Right lobe of liver (tissue), 4 donors: ENCODE measurements around the gene UQCC2.

Experiments used
- POLR2A ChIP-seq: fragments of 450-650 bp; IDR thresholded peaks from one replicate; pipeline ENCODE4 v1.6.1; 2017; ENCODE audit warnings: antibody characterized with exemption, mild to moderate bottlenecking
- TF ChIP-seq, protein P1 (sequence below), 4 donors: fragments of 200-600 bp in 3 of 4; fragments of 450-650 bp in 1 of 4; IDR thresholded peaks; one replicate each; pipeline versions ENCODE4 v1.5.1 to v1.8.0; 2016 to 2022; ENCODE audit warnings: antibody characterized with exemption in 4 of 4, mild to moderate bottlenecking in 2 of 4
- donor health status: DM: no; HTN: no; CAD: no.
- donor health status: DM: no; HTN: no; CAD: no.
- donor health status: DM: no; HTN: yes; CAD: no.

DNA sequence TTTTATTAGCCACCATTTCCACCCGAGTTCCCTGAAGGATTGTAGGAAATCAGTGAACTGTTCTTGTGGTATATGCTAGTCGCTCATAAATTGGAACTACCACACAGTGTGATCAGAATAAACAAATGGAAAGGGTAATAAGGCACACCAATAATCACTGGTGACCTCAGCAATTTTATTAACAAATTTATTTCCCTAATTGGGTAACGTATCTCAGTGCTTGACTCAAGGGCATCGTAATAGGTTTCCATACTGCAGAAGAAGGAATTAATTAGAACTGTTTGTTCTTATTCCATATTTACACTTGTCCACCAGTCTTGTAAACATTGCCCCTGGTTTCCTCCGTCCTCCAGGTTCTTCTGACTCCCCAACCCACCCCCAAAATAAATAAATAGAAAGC is 10.0 kb upstream of the UQCC2 start:
- TF ChIP-seq, protein P1, sequence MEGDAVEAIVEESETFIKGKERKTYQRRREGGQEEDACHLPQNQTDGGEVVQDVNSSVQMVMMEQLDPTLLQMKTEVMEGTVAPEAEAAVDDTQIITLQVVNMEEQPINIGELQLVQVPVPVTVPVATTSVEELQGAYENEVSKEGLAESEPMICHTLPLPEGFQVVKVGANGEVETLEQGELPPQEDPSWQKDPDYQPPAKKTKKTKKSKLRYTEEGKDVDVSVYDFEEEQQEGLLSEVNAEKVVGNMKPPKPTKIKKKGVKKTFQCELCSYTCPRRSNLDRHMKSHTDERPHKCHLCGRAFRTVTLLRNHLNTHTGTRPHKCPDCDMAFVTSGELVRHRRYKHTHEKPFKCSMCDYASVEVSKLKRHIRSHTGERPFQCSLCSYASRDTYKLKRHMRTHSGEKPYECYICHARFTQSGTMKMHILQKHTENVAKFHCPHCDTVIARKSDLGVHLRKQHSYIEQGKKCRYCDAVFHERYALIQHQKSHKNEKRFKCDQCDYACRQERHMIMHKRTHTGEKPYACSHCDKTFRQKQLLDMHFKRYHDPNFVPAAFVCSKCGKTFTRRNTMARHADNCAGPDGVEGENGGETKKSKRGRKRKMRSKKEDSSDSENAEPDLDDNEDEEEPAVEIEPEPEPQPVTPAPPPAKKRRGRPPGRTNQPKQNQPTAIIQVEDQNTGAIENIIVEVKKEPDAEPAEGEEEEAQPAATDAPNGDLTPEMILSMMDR (IDR thresholded peaks at IDR 0.05), result no peak
- no peak for TF ChIP-seq POLR2A
